SU-DHL-6 (cell line): ENCODE results near the gene SYT7.
A peak's percentile ranks its signal among the peaks of the same experiment; 100 is the strongest.

Experiments
- H2AFZ ChIP-seq: fragments of 200-600 bp; sonication (generic); 2 replicates; pipeline ENCODE4 v1.6.1; 2014; ENCODE audit warnings: low read depth, mild to moderate bottlenecking, moderate library complexity, mixed read lengths, antibody characterized with exemption, low read length; ENCODE audit not compliant: severe bottlenecking
- H3F3A ChIP-seq: fragments of 200-600 bp; shearing (Covaris generic); 2 replicates; pipeline ENCODE4 v1.6.0; 2016; ENCODE audit warnings: antibody characterized with exemption, mild to moderate bottlenecking; ENCODE audit not compliant: insufficient read depth
- H3K27ac ChIP-seq: fragments of 200-600 bp; sonication (generic); 2 replicates; pipeline ENCODE4 v1.5.1; 2016; ENCODE audit warnings: low read depth, mild to moderate bottlenecking, low read length, moderate library complexity, mixed read lengths
- H3K27me3 ChIP-seq: fragments of 200-600 bp; sonication (generic), shearing (Covaris generic); 2 replicates; pipeline ENCODE4 v1.6.0; 2014; ENCODE audit warnings: mild to moderate bottlenecking, low read length
- H3K36me3 ChIP-seq: fragments of 200-600 bp; sonication (generic); 2 replicates; pipeline ENCODE4 v1.6.1; 2014; ENCODE audit warnings: mild to moderate bottlenecking, low read length, mixed read lengths
- H3K4me2 ChIP-seq: fragments of 300-600, 200-600 bp; shearing (Covaris generic), sonication (generic); 2 replicates; pipeline ENCODE4 v1.6.0; 2014; ENCODE audit warnings: low read length, low read depth, mild to moderate bottlenecking; ENCODE audit not compliant: poor library complexity, severe bottlenecking
- H3K4me3 ChIP-seq: fragments of 200-600 bp; sonication (generic); 2 replicates; pipeline ENCODE4 v1.5.1; 2014; ENCODE audit warnings: antibody characterized with exemption, low read length, mild to moderate bottlenecking, mixed read lengths; ENCODE audit not compliant: insufficient read depth, poor library complexity, severe bottlenecking
- H3K79me2 ChIP-seq: fragments of 200-600 bp; sonication (generic); 2 replicates; pipeline ENCODE4 v1.6.1; 2014; ENCODE audit warnings: mild to moderate bottlenecking, low read length, moderate library complexity; ENCODE audit not compliant: insufficient read depth
- H3K9ac ChIP-seq: fragments of 200-600 bp; sonication (generic); 2 replicates; pipeline ENCODE4 v1.7.0; 2014; ENCODE audit warnings: mild to moderate bottlenecking, low read length
- H3K9me2 ChIP-seq: fragments of 200-600 bp; sonication (generic); replicated peaks from 2 replicates; pipeline ENCODE4 v1.6.1; 2014; ENCODE audit warnings: low read length; ENCODE audit not compliant: insufficient read depth
- H3K9me3 ChIP-seq: fragments of 200-600 bp; sonication (generic); 2 replicates; pipeline ENCODE4 v1.6.1; 2014; ENCODE audit warnings: low read length, mixed read lengths; ENCODE audit not compliant: insufficient read depth
- H4K20me1 ChIP-seq: fragments of 200-600 bp; sonication (generic); 2 replicates; pipeline ENCODE4 v1.6.1; 2014; ENCODE audit warnings: low read depth, mild to moderate bottlenecking, antibody characterized with exemption, low read length, moderate library complexity, mixed read lengths
- CTCF ChIP-seq: fragments of 200-600 bp; sonication (generic); IDR thresholded peaks from one replicate; pipeline ENCODE4 v1.5.1; 2017; ENCODE audit warnings: antibody characterized with exemption, mild to moderate bottlenecking, low read length, moderate library complexity; ENCODE audit not compliant: insufficient read depth, poor library complexity, severe bottlenecking
- EZH2phosphoT487 ChIP-seq: fragments of 200-600 bp; sonication (generic), shearing (Covaris generic); conservative IDR thresholded peaks from 2 replicates; pipeline ENCODE4 v1.6.1; 2018; ENCODE audit warnings: mild to moderate bottlenecking, antibody characterized with exemption, low read length, moderate library complexity, mixed read lengths

Gene SYT7

GRCh38 chr11:61546663-61547062 lies 34.2 kb downstream of the SYT7 start:
- Histone ChIP-seq H4K20me1 (no peaks in the 10 kb centered on the region), H3K9me2 (no peaks in the 10 kb centered on the region), H3F3A (no peaks in the 10 kb centered on the region), H2AFZ (no peak overlapping the region), H3K4me2 (no peak overlapping the region), H3K36me3 (no peaks in the 10 kb centered on the region), H3K9me3 (no peaks in the 10 kb centered on the region), H3K27ac (no peak overlapping the region), H3K79me2 (no peaks in the 10 kb centered on the region), H3K9ac (no peak overlapping the region), H3K27me3 (no peaks in the 10 kb centered on the region), H3K4me3 (no peak overlapping the region)
- TF ChIP-seq EZH2phosphoT487 = no peak
- no peak for TF ChIP-seq CTCF

GRCh38 chr11:61545921-61546320 lies 35.0 kb downstream of the SYT7 start:
- no peak overlapping the region for H2AFZ ChIP-seq
- no peak overlapping the region for H3K27ac ChIP-seq
- no peak overlapping the region for H3K4me2 ChIP-seq
- H3F3A ChIP-seq = no peaks in the 10 kb centered on the region
- H3K9me3 ChIP-seq = no peaks in the 10 kb centered on the region
- H3K27me3 ChIP-seq = no peaks in the 10 kb centered on the region
- no peak overlapping the region for H3K4me3 ChIP-seq
- TF ChIP-seq CTCF = no peak
- no peak overlapping the region for H3K9ac ChIP-seq
- H3K36me3 ChIP-seq = no peaks in the 10 kb centered on the region
- no peaks in the 10 kb centered on the region for H3K9me2 ChIP-seq
- no peaks in the 10 kb centered on the region for H4K20me1 ChIP-seq
- H3K79me2 ChIP-seq = no peaks in the 10 kb centered on the region

GRCh38 chr11:61545341-61545740 lies 35.5 kb downstream of the SYT7 start:
- no peak overlapping the region for H3K4me2 ChIP-seq
- no peak overlapping the region for H3K9ac ChIP-seq
- H3K9me3 ChIP-seq = no peaks in the 10 kb centered on the region
- no peaks in the 10 kb centered on the region for H3K79me2 ChIP-seq
- no peak overlapping the region for H3K4me3 ChIP-seq
- H3F3A ChIP-seq = no peaks in the 10 kb centered on the region
- no peaks in the 10 kb centered on the region for H3K36me3 ChIP-seq
- no peaks in the 10 kb centered on the region for H4K20me1 ChIP-seq
- no peak overlapping the region for H3K27ac ChIP-seq
- no peak overlapping the region for H2AFZ ChIP-seq
- TF ChIP-seq EZH2phosphoT487 (no peak), CTCF (peak; percentile 38)
- H3K9me2 ChIP-seq = no peaks in the 10 kb centered on the region
- H3K27me3 ChIP-seq = no peaks in the 10 kb centered on the region

- H3K9ac ChIP-seq = no peak overlapping the region
- H3K27ac ChIP-seq = no peak overlapping the region
- no peak for TF ChIP-seq CTCF
- TF ChIP-seq EZH2phosphoT487 = no peak
- H3F3A ChIP-seq = no peaks in the 10 kb centered on the region
- no peaks in the 10 kb centered on the region for H3K36me3 ChIP-seq
- no peak overlapping the region for H3K4me2 ChIP-seq
- no peak overlapping the region for H2AFZ ChIP-seq
- no peaks in the 10 kb centered on the region for H3K9me3 ChIP-seq
- no peaks in the 10 kb centered on the region for H3K9me2 ChIP-seq
- no peaks in the 10 kb centered on the region for H3K27me3 ChIP-seq
- H4K20me1 ChIP-seq = no peaks in the 10 kb centered on the region
- no peak overlapping the region for H3K4me3 ChIP-seq
- H3K79me2 ChIP-seq = no peaks in the 10 kb centered on the region
Observed at GRCh38 chr11:61544466-61544865, 36.4 kb downstream of the SYT7 start.
